ENCODE data around the gene PRSS38.

PRSS38 gene

GRCh38 chr1:227886993-227887696 lies 71.7 kb downstream of the PRSS38 start:
- peak; percentile 92 for DNase-seq

GRCh38 chr1:227887697-227888403 lies 72.4 kb downstream of the PRSS38 start:
- peak; percentile 90 for DNase-seq

GRCh38 chr1:227888404-227889046 lies 73.0 kb downstream of the PRSS38 start:
- no peak for DNase-seq

DNA sequence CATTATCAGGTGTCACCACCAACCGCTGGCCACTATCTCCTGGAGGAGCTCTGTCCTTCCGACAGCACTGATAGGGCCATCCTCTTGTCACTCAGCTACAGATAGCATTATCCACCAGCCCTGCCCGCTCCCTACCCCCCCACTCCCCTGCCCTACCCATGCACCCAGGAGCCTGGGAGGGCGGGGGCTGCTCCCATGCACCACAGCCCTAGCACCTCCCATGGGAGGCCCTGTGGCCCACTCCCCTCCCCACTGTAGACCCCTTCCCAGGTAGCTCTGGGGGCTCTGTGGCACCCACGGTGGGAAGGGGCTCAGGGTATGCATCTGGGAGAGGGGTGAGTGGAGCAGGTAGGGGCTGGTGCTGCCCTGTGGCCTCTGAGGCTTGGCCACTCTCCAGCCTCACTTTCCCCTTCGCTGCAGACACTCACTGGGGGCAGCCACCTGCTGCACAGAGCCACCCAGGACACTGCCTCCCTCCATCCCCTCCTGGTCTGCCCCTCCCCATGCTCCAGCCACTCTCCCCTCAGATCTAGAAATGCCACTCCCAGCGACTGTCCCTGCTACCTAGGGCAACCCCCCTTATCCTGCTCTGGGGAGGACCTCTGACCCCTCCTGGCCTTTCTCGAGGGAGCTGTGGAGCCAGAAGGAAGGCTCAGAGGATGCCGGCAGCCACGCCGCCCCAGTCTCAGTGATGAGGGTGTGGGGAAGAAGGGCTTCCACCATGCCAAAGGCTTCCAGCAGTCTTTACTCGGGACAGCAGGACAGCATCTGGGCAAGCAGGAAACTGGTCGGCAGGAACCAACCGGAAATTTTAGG lies 73.8 kb downstream of the PRSS38 start:
- no peak for DNase-seq

- DNase-seq: no peak
Measured at GRCh38 chr1:227889863-227890405, 74.5 kb downstream of the PRSS38 start.

DNA sequence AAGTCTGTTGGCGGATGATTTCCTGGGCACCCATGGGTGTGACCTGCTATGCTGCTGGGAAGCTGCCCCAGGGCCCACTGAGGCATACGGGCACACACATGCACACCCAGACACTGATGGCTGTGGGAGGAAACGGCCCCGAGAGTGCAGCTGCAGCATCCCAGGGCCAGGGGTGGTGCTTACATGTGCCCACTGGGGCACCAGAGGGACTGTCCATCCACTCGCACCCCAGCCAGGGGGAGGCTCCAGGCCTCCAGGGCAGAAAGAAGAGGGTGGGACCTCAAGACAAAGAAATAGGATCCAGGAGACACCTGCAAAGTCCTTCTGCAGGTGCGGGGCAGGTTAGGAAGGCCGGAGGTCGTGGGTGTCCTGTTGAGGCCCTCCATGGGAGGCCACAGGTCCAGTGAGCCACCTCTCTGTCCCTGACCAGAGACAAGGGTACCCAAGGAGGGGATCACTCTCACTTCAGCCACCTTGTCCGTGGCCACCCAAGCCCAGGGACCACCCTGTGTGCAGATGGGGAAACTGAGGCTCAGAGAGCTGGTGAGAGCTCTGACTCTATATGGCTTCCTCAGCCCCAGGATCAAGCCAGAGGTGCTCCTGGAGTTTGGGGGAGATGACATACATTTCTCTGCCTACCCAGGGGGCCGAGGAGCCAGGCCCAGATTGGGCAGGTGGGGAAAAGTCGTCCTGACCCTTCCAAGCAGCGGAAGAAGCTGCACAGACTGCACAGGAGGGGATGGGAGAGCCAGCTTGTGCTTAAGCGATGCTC lies 75.2 kb downstream of the PRSS38 start:
- no peak for DNase-seq

GRCh38 chr1:227891223-227891954 lies 75.9 kb downstream of the PRSS38 start:
- DNase-seq: no peak

- no peak for DNase-seq
Measured at GRCh38 chr1:227891955-227892488, 76.5 kb downstream of the PRSS38 start.

GRCh38 chr1:227892489-227893299 lies 77.2 kb downstream of the PRSS38 start:
- no peak for DNase-seq

DNA sequence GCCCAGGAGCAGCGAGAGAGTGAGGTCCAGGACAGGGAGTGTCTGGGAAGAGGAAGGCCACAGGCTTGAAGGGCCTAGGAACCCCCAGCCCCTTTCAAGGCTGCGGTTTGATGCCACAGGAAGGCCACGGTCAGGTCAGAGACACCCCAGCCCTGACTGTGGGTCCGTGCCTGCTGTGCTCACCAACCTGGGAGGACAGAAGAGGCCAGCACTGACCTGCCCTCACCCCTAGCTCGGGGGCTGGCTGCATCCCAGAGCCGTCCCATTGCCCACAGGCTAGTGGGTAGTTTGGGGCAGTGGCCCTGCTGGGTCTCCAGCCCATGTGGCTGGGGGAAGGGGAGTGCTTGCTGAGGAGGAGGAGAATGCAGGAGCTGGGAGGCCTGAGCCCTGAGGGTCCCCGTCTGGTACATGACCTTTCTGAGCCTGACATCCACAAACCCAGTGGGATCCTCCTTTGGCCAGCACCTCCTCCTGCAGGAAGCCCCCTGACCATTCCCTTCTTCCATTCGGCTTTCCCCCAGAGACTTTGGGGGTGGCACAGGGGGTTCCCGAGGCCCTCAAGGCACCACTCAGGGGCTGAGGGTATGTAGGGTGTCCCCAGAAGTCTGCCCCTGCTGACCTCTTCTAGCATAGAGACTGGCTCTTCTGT lies 77.9 kb downstream of the PRSS38 start:
- no peak for DNase-seq

DNA sequence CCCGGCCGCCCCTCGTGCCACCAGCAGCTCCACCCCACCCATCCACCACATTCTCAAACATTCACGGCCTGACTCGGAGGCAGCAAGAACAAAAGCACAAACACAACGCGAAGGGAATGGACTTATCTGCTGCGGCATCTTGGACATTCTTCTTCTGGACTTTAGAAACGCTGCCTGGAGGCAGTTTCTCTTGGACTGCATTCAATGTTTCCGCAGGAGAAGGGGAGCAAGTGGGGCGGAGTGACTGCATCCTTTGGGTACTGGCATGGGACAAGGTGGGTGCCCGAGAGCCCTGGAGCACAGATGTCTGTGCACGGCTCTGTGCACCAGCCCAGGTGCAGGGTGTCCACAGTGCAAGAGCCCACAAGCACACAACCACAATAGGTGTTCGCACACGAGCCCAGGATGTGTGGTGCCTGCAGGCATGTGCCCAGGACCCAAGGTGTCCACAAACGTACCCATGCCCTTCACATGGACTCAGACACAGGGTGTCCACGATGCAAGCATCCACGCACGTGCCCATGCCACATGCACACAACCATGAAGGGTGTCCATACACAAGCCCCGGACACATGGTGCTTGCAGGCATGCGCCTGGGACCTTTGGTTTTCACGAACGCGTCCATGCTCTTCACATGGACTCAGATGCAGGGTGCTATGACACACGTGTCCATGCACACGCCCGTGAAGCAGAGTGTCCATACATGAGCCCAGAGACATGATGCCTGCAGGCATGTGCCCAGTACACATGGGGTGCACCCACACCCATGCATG lies 78.7 kb downstream of the PRSS38 start:
- DNase-seq: no peak

DNA sequence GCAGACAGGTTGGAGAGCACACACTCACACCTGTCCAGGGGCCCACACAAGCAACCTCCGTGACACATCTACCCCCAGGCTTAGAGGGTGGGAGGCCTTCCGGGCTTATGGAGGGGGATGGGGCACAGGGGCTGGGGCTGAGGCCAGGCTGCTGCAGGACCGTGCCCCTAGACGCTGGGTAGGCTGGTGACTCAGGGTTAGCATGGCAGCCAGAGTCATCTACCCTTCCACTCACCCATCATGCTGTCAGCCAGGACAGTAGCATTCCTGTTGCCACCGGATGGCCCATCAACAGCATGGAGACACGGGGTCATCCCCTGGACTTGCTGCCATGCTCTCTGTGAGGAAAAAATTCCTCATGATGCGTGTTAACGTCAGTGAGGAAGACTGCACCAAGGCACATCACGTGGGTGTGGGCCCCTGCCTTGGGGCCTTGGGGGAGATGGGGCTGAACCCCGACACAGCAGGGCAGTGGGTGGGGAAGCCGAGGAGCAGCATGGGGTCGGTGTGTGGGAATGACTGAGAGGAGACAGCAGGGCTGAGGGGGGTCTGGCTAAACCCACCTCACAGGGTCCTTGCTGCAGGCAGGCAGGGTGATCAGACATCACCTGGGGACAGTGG lies 79.5 kb downstream of the PRSS38 start:
- DNase-seq: no peak
